ENCODE measurements around the gene PSMF1. TPM values are rescaled to one million over a fixed set of nuclear protein-coding genes. Genes with fewer than 3 reads are reported as not detected.
"Not testable (repeated sequence)": the region's sequence is repeated elsewhere in the genome, so short reads cannot be mapped to it uniquely, and the experiment has no call there.

The PSMF1 gene
- total and polyA plus RNA-seq, 2 experiments from 2014 or later, result 73.7 to 84.2 TPM

GRCh38 chr20:1216527-1217427 lies 98.4 kb downstream of the PSMF1 start:
- not testable (repeated sequence) for ATAC-seq; H3K27me3 Mint-ChIP-seq (ENCODE audit: insufficient read depth, low read depth, poor library complexity)

More at GRCh38 chr20:1216527-1217427, 98.4 kb downstream of the PSMF1 start:
- not testable (repeated sequence) for H3K4me3 ChIP-seq; H3K27ac Mint-ChIP-seq; DNase-seq (ENCODE audit: low spot score); H3K4me3 Mint-ChIP-seq; H3K36me3 ChIP-seq (ENCODE audit: insufficient read depth); H3K27me3 ChIP-seq (ENCODE audit: insufficient read depth); H3K27ac ChIP-seq (ENCODE audit: low read depth); H4K20me1 ChIP-seq (replicated peaks; ENCODE audit: insufficient read depth); H3K79me2 ChIP-seq (replicated peaks; ENCODE audit: insufficient read depth); H3K4me2 ChIP-seq; H3K36me3 Mint-ChIP-seq (ENCODE audit: low read depth); H3K9me2 ChIP-seq (ENCODE audit: insufficient read depth); H3F3A ChIP-seq (replicated peaks; ENCODE audit: low read depth)
- H3K4me1 Mint-ChIP-seq, result peaks cover 24% of the 10 kb centered on the region
- TF ChIP-seq, protein P1, sequence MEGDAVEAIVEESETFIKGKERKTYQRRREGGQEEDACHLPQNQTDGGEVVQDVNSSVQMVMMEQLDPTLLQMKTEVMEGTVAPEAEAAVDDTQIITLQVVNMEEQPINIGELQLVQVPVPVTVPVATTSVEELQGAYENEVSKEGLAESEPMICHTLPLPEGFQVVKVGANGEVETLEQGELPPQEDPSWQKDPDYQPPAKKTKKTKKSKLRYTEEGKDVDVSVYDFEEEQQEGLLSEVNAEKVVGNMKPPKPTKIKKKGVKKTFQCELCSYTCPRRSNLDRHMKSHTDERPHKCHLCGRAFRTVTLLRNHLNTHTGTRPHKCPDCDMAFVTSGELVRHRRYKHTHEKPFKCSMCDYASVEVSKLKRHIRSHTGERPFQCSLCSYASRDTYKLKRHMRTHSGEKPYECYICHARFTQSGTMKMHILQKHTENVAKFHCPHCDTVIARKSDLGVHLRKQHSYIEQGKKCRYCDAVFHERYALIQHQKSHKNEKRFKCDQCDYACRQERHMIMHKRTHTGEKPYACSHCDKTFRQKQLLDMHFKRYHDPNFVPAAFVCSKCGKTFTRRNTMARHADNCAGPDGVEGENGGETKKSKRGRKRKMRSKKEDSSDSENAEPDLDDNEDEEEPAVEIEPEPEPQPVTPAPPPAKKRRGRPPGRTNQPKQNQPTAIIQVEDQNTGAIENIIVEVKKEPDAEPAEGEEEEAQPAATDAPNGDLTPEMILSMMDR (conservative IDR thresholded peaks at IDR 0.05; ENCODE audit: low read depth in 2 of 2), result 0 out of 4 replicates have a peak, but pooled peaks of 1 of the 2 experiments have one; percentile 0
- H2AFZ ChIP-seq, result peak overlapping the region; percentile 20; the same call in 1 of the 2 replicates
- peaks cover 15% of the 10 kb centered on the region for H3K4me1 ChIP-seq (ENCODE audit: insufficient read depth)
- peaks cover 39% of the 10 kb centered on the region; the same call in 2 of the 3 replicates for H3K9me3 Mint-ChIP-seq

Other genes starting within 250 kb of the PSMF1 start
- 0.17 and 1.0 TPM in 2 replicates for gene ANGPT4, start 202.3 kb upstream of the PSMF1 start, total RNA-seq (2014; rRNA removed; shearing (Covaris generic))
- gene ANGPT4, start 202.3 kb upstream of the PSMF1 start, polyA plus RNA-seq (2016; fragmentation: Nextera tagmentation; extraction: Ambion mirVana), result 0.05 TPM in 1 of 2 replicates, not detected in the other
- 0.74 and 2.8 TPM in 2 replicates for gene RSPO4, start 116.3 kb upstream of the PSMF1 start, total RNA-seq (2014; rRNA removed; shearing (Covaris generic))
- 3.6 and 4.5 TPM in 2 replicates for gene RSPO4, start 116.3 kb upstream of the PSMF1 start, polyA plus RNA-seq (2016; fragmentation: Nextera tagmentation; extraction: Ambion mirVana)
- gene TMEM74B, start 66.4 kb downstream of the PSMF1 start, total RNA-seq (2014; rRNA removed; shearing (Covaris generic)), result 3.6 and 4.8 TPM in 2 replicates
- gene TMEM74B, start 66.4 kb downstream of the PSMF1 start, polyA plus RNA-seq (2016; fragmentation: Nextera tagmentation; extraction: Ambion mirVana), result 1.0 and 1.5 TPM in 2 replicates
- not detected in 2 replicates for gene C20orf202, start 84.9 kb downstream of the PSMF1 start, total RNA-seq (2014; rRNA removed; shearing (Covaris generic))
- gene C20orf202, start 84.9 kb downstream of the PSMF1 start, polyA plus RNA-seq (2016; fragmentation: Nextera tagmentation; extraction: Ambion mirVana), result 0.17 TPM in 1 of 2 replicates, not detected in the other
- gene RAD21L1, start 107.4 kb downstream of the PSMF1 start, total RNA-seq (2014; rRNA removed; shearing (Covaris generic)), result 0.10 TPM in 1 of 2 replicates, not detected in the other
- 0.38 and 0.95 TPM in 2 replicates for gene RAD21L1, start 107.4 kb downstream of the PSMF1 start, polyA plus RNA-seq (2016; fragmentation: Nextera tagmentation; extraction: Ambion mirVana)
- 3.5 and 5.8 TPM in 2 replicates for gene SNPH, start 147.7 kb downstream of the PSMF1 start, total RNA-seq (2014; rRNA removed; shearing (Covaris generic))
- 1.3 and 1.5 TPM in 2 replicates for gene SNPH, start 147.7 kb downstream of the PSMF1 start, polyA plus RNA-seq (2016; fragmentation: Nextera tagmentation; extraction: Ambion mirVana)
- gene SDCBP2, start 210.5 kb downstream of the PSMF1 start, total RNA-seq (2014; rRNA removed; shearing (Covaris generic)), result 4.6 and 5.3 TPM in 2 replicates
- 2.9 and 3.2 TPM in 2 replicates for gene SDCBP2, start 210.5 kb downstream of the PSMF1 start, polyA plus RNA-seq (2016; fragmentation: Nextera tagmentation; extraction: Ambion mirVana)